Activated CD8-positive, alpha-beta memory T cell treated with anti-CD3 and anti-CD28 coated beads, Interleukin-2, amount 50 U/mL, for 4 hours (primary cell): ENCODE data around the gene PHACTR1.

ENCODE experiments used
- DNase-seq: peaks from one replicate; pipeline ENCODE4 v3.0.0-alpha.2; 2020

Gene PHACTR1

DNA sequence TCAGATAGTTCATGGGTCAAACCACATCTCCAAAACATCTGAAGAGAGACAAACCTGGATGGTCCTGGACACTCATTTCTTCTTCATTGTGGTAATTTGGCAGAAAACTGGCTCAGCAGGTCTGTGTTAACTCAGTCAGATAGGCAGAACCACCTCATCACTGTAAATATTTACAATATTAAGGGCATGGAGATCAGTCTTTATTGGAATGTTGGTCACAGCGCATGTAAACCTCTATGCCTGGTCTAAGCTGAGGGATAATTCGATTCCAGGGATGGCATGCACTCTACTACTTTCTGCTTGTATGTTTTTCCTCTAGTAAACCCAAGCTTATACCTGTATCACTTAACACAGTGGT lies 615.8 kb downstream of the PHACTR1 start:
- no peak for DNase-seq

GRCh38 chr6:13334953-13335352 lies 618.4 kb downstream of the PHACTR1 start:
- DNase-seq = no peak

DNA sequence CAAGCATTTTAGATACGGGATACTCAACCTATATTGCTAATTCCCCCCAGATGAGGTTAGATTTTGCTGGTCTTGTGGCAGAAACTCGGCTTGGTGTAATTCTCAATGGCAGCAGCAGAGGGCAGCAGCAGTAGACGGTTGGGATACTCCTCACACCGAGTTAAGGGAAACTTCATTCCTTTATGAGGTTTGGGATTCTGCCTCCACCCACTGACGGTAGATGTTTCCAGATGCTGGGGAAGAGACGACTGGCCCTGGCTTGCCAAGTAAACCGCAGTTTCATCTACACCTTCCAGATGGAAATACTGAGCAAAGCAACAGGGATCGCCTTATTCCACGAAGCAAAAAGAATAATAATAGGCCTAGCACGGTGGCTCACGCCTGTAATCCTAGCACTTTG lies 620.0 kb downstream of the PHACTR1 start:
- DNase-seq = peak; percentile 74

- no peak for DNase-seq
These were observed 621.5 kb downstream of the PHACTR1 start for GRCh38 chr6:13338038-13338437.
